ENCODE data around the gene IRF1. TPM values are rescaled to one million over a fixed set of nuclear protein-coding genes. Genes with fewer than 3 reads are reported as not detected.
"Not testable (repeated sequence)": the region's sequence is repeated elsewhere in the genome, so short reads cannot be mapped to it uniquely, and the experiment has no call there.

The IRF1 gene
- polyA plus RNA-seq, 6 donors from 2014 or later: 228 to 332 (median 296) TPM

- not testable (repeated sequence) for ATAC-seq (ENCODE audit: low read depth in 2 of 2); H3K27me3 Mint-ChIP-seq; H3K9me3 Mint-ChIP-seq; DNase-seq
- Mint-ChIP-seq H3K4me1 (peaks cover 40 to 87% (median 61%) of the 10 kb centered on the region in 3 donors), H3K27ac (peak overlapping the region in 4 of 6 donors; percentile 41 to 87 (median 70)), H3K36me3 (peaks cover 9 to 12% of the 10 kb centered on the region in 2 donors), H3K4me3 (peak overlapping the region in 4 of 8 donors; percentile 9 to 78 (median 58))
These were observed 52.3 kb downstream of the IRF1 start for GRCh38 chr5:132438267-132438645.

- Mint-ChIP-seq H3K27ac (peak overlapping the region; percentile 76 to 90 (median 82)), H3K36me3 (peaks cover 7 to 9% of the 10 kb centered on the region in 2 donors), H3K27me3 (no peaks in the 10 kb centered on the region), H3K4me1 (peaks cover 43 to 86% (median 60%) of the 10 kb centered on the region in 3 donors), H3K4me3 (peak overlapping the region; percentile 3 to 86 (median 66)), H3K9me3 (no peaks in the 10 kb centered on the region)
- ATAC-seq (ENCODE audit: low read depth in 2 of 2) (peak; percentile 96 to 99), DNase-seq (peak; percentile 65)
These were observed 52.8 kb downstream of the IRF1 start for GRCh38 chr5:132437604-132438266.

GRCh38 chr5:132436936-132437335, 53.6 kb downstream of the IRF1 start:
- Mint-ChIP-seq H3K27ac (peak overlapping the region in 5 of 6 donors; percentile 47 to 88 (median 79)), H3K27me3 (no peaks in the 10 kb centered on the region), H3K4me1 (peaks cover 41 to 86% (median 63%) of the 10 kb centered on the region in 3 donors), H3K36me3 (peaks cover 6 to 9% of the 10 kb centered on the region in 2 donors), H3K4me3 (peak overlapping the region in 5 of 8 donors; percentile 6 to 76 (median 70)), H3K9me3 (no peaks in the 10 kb centered on the region)
- DNase-seq: no peak
- ATAC-seq (ENCODE audit: low read depth in 2 of 2): no peak

GRCh38 chr5:132435886-132436285, 54.7 kb downstream of the IRF1 start:
- Mint-ChIP-seq H3K27me3 (no peaks in the 10 kb centered on the region), H3K27ac (peak overlapping the region in 3 of 6 donors; percentile 5 to 60 (median 49)), H3K36me3 (peaks cover 6 to 9% of the 10 kb centered on the region in 2 donors), H3K4me3 (no peak overlapping the region), H3K9me3 (no peaks in the 10 kb centered on the region), H3K4me1 (peaks cover 46 to 87% (median 65%) of the 10 kb centered on the region in 3 donors)
- ATAC-seq (ENCODE audit: low read depth in 2 of 2): no peak
- DNase-seq: no peak

GRCh38 chr5:132435447-132435846, 55.1 kb downstream of the IRF1 start:
- no peaks in the 10 kb centered on the region for H3K9me3 Mint-ChIP-seq
- H3K36me3 Mint-ChIP-seq: peaks cover 6 to 9% of the 10 kb centered on the region in 2 donors
- no peak overlapping the region for H3K4me3 Mint-ChIP-seq
- H3K27ac Mint-ChIP-seq: peak overlapping the region in 1 of 6 donors; percentile 49
- DNase-seq (no peak), ATAC-seq (ENCODE audit: low read depth in 2 of 2) (no peak)
- no peaks in the 10 kb centered on the region for H3K27me3 Mint-ChIP-seq
- H3K4me1 Mint-ChIP-seq: peaks cover 50 to 90% (median 69%) of the 10 kb centered on the region in 3 donors

GRCh38 chr5:132434416-132435286, 55.9 kb downstream of the IRF1 start:
- DNase-seq (no peak), ATAC-seq (ENCODE audit: low read depth in 2 of 2) (no peak)
- H3K4me3 Mint-ChIP-seq: peak overlapping the region in 1 of 8 donors; percentile 17
- peaks cover 58 to 90% (median 77%) of the 10 kb centered on the region in 3 donors for H3K4me1 Mint-ChIP-seq
- H3K9me3 Mint-ChIP-seq: no peaks in the 10 kb centered on the region
- H3K36me3 Mint-ChIP-seq: peaks cover 6 to 9% of the 10 kb centered on the region in 2 donors
- no peaks in the 10 kb centered on the region for H3K27me3 Mint-ChIP-seq
- H3K27ac Mint-ChIP-seq: peak overlapping the region in 3 of 6 donors; percentile 11 to 67 (median 53)

- DNase-seq (no peak), ATAC-seq (ENCODE audit: low read depth in 2 of 2) (no peak)
- Mint-ChIP-seq H3K4me3 (no peak overlapping the region), H3K36me3 (peaks cover 6 to 9% of the 10 kb centered on the region in 2 donors), H3K4me1 (peaks cover 68 to 91% (median 90%) of the 10 kb centered on the region in 3 donors), H3K27ac (peak overlapping the region in 3 of 6 donors; percentile 76 to 85 (median 79)), H3K27me3 (no peaks in the 10 kb centered on the region), H3K9me3 (no peaks in the 10 kb centered on the region)
These were observed 57.4 kb downstream of the IRF1 start for GRCh38 chr5:132433141-132433540.

- peak in 1 of 2 donors; percentile 24 for ATAC-seq (ENCODE audit: low read depth in 2 of 2)
- Mint-ChIP-seq H3K9me3 (no peaks in the 10 kb centered on the region), H3K27ac (peak overlapping the region in 3 of 6 donors; percentile 43 to 79 (median 64)), H3K36me3 (peaks cover 6 to 9% of the 10 kb centered on the region in 2 donors), H3K4me3 (peak overlapping the region in 5 of 8 donors; percentile 21 to 65 (median 55)), H3K4me1 (peaks cover 67 to 91% (median 90%) of the 10 kb centered on the region in 3 donors), H3K27me3 (no peaks in the 10 kb centered on the region)
- DNase-seq: no peak
These were observed 58.9 kb downstream of the IRF1 start for GRCh38 chr5:132431632-132432031.

Other genes with a start within 250 kb of the IRF1 start
- not detected for gene PDLIM4, start 233.1 kb downstream of the IRF1 start, polyA plus RNA-seq (ENCODE audit: low read depth in 6 of 6)
- not detected for gene SLC22A4, start 196.4 kb downstream of the IRF1 start, polyA plus RNA-seq (ENCODE audit: low read depth in 6 of 6)
- 1 to 10 TPM; 1.5 to 3.1 (median 1.9) TPM for gene SLC22A5, start 121.1 kb downstream of the IRF1 start, polyA plus RNA-seq (ENCODE audit: low read depth in 6 of 6)
- not detected for gene IL5, start 52.7 kb upstream of the IRF1 start, polyA plus RNA-seq (ENCODE audit: low read depth in 6 of 6)
- 10 to 100 TPM; 10.1 to 33.5 (median 19.9) TPM for gene RAD50, start 66.2 kb upstream of the IRF1 start, polyA plus RNA-seq (ENCODE audit: low read depth in 6 of 6)
- gene IL13, start 167.4 kb upstream of the IRF1 start, polyA plus RNA-seq (ENCODE audit: low read depth in 6 of 6): not detected
- not detected for gene IL4, start 183.2 kb upstream of the IRF1 start, polyA plus RNA-seq (ENCODE audit: low read depth in 6 of 6)
- gene KIF3A, start 246.8 kb upstream of the IRF1 start, polyA plus RNA-seq (ENCODE audit: low read depth in 6 of 6): 10 to 100 TPM in 1 of 6 donors, 1 to 10 TPM in 5; 4.3 to 10.2 (median 7.3) TPM